Erythroblast (primary cell): Measurements from ENCODE around the gene TWIST2.

Source experiments
- GATA1 ChIP-seq: IDR thresholded peaks from 2 replicates; pipeline ENCODE4 v1.6.1; 2011; ENCODE audit warnings: low read depth, mild to moderate bottlenecking, control low read depth, low read length, moderate library complexity
- POLR2A ChIP-seq: IDR thresholded peaks from 2 replicates; pipeline ENCODE4 v1.6.1; 2011; ENCODE audit warnings: mild to moderate bottlenecking, low read length

- TF ChIP-seq POLR2A: no peak
- no peak for TF ChIP-seq GATA1
These were observed 42.2 kb downstream of the TWIST2 start for GRCh38 chr2:238890131-238890530.
